Upper lobe of right lung (tissue), 1 donor: Measurements from ENCODE around the gene DHCR24. TPM values are rescaled to one million over a fixed set of nuclear protein-coding genes. Genes with fewer than 3 reads are reported as not detected.
A peak's percentile ranks its signal among the peaks of the same experiment; 100 is the strongest.
"Not testable (repeated sequence)": the region's sequence is repeated elsewhere in the genome, so short reads cannot be mapped to it uniquely, and the experiment has no call there.

ENCODE experiments used
- ATAC-seq: fragments of 200-7000 bp; cut with Tn5 transposase; one replicate; pipeline ENCODE4 v1.9.1; 2020; ENCODE audit warnings: mild to moderate bottlenecking, moderate library complexity
- DNase-seq: peaks from one replicate; pipeline ENCODE4 v3.0.0-alpha.2; 2020
- H3K27ac ChIP-seq: fragments of 200-600 bp; one replicate; pipeline ENCODE4 v1.8.0; 2022
- H3K27me3 ChIP-seq: fragments of 200-600 bp; one replicate; pipeline ENCODE4 v1.8.0; 2022; ENCODE audit warnings: mild to moderate bottlenecking
- H3K36me3 ChIP-seq: fragments of 200-600 bp; one replicate; pipeline ENCODE4 v1.8.0; 2022
- H3K4me1 ChIP-seq: fragments of 200-600 bp; one replicate; pipeline ENCODE4 v1.8.0; 2022
- H3K4me3 ChIP-seq: fragments of 200-600 bp; one replicate; pipeline ENCODE4 v1.8.0; 2022; ENCODE audit warnings: mild to moderate bottlenecking
- H3K9me3 ChIP-seq: fragments of 200-600 bp; one replicate; pipeline ENCODE4 v1.8.0; 2022
- intact Hi-C: fragments of 100-400 bp; cut with DNase I; formaldehyde crosslinking; loops from one replicate; pipeline ENCODE4 v1.11.0; 2022
- long read RNA-seq: library from polyadenylated mRNA; unstranded; transcript quantifications from one replicate; pipeline ENCODE4 v2.0.0, GENCODE V29; 2021
- total RNA-seq: library from RNA; stranded (reverse); fragmentation: NEBNext Ultra II Directional; extraction: Animal tissue kit (Norgen Biotek cat#: 25700); gene quantifications from one replicate; pipeline ENCODE4 v1.2.1, GENCODE V29; 2021
- TF ChIP-seq, protein P1 (sequence below): fragments of 200-600 bp; IDR thresholded peaks from one replicate; pipeline ENCODE4 v1.8.0; 2022; ENCODE audit warnings: antibody characterized with exemption
- donor health status: DM: no; HTN: yes; CAD: no; lungs with severe emphysema.

The DHCR24 gene, protein sequence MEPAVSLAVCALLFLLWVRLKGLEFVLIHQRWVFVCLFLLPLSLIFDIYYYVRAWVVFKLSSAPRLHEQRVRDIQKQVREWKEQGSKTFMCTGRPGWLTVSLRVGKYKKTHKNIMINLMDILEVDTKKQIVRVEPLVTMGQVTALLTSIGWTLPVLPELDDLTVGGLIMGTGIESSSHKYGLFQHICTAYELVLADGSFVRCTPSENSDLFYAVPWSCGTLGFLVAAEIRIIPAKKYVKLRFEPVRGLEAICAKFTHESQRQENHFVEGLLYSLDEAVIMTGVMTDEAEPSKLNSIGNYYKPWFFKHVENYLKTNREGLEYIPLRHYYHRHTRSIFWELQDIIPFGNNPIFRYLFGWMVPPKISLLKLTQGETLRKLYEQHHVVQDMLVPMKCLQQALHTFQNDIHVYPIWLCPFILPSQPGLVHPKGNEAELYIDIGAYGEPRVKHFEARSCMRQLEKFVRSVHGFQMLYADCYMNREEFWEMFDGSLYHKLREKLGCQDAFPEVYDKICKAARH
- 749 TPM for total RNA-seq
- long read RNA-seq, full-length matches to known transcripts, result 740 of 1,238 reads
- long read RNA-seq, partial matches to known transcripts, result 169 of 1,238 reads
- long read RNA-seq, other reads (novel, unspliced or antisense), result 329 of 1,238 reads

DNA sequence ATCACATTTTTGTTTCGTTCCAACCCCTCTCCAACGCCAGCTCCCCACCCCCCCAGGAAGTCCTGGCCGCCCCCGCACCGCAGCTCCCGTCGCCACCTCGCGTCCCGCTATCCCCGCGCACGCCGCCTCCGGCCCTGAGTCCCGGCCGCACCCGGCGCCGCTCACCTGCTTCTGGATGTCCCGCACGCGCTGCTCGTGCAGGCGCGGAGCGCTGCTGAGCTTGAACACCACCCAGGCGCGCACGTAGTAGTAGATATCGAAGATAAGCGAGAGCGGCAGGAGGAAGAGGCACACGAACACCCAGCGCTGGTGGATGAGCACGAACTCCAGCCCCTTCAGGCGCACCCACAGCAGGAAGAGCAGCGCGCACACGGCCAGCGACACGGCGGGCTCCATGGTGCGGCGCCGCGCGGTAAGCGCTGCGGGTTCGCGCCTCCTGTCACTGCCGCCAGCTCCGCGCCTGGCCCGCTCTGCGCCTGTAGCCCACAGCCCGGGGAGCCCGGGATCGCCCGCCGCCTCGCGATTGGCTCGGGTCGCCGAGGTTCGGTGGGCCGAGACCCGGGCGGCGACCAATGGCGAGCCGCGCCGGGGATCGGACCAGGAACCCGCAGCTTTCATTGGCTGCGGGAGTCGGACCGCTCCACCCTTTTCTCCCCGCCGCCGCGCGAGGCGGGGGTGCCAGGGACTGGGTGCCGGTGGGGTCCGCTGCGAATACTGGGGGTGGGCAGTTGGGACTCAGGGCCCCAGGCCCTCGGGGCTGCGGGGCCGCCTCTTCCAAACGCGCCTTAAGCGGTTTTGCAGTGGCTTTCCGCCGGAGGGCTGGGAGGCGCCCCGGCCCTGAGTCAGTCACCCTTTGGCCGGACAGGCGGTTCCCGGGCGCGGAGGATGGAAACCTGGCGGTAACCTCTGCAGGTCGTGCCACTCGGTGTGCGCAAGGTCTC lies at the start of gene DHCR24:
TSS of gene DHCR24 (minus strand) at position 472 of the 941 bp plus-strand sequence. CDS start at position 396, 76 bp downstream.
- peaks cover 16% of the 10 kb centered on the region for H3K4me1 ChIP-seq
- peak within 1 kb of the TSS; percentile 79 for H3K27ac ChIP-seq
- H3K27me3 ChIP-seq, result peaks cover 4% of the 10 kb centered on the region
- H3K36me3 ChIP-seq, result peaks cover 10% of the 10 kb centered on the region
- intact Hi-C loops, result no loop called here
- peak; percentile 92 for ATAC-seq
- H3K4me3 ChIP-seq, result peak within 1 kb of the TSS; percentile 82
- no peaks in the 10 kb centered on the region for H3K9me3 ChIP-seq
- TF ChIP-seq, protein P1, sequence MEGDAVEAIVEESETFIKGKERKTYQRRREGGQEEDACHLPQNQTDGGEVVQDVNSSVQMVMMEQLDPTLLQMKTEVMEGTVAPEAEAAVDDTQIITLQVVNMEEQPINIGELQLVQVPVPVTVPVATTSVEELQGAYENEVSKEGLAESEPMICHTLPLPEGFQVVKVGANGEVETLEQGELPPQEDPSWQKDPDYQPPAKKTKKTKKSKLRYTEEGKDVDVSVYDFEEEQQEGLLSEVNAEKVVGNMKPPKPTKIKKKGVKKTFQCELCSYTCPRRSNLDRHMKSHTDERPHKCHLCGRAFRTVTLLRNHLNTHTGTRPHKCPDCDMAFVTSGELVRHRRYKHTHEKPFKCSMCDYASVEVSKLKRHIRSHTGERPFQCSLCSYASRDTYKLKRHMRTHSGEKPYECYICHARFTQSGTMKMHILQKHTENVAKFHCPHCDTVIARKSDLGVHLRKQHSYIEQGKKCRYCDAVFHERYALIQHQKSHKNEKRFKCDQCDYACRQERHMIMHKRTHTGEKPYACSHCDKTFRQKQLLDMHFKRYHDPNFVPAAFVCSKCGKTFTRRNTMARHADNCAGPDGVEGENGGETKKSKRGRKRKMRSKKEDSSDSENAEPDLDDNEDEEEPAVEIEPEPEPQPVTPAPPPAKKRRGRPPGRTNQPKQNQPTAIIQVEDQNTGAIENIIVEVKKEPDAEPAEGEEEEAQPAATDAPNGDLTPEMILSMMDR, result no peak
- peak; percentile 95 for DNase-seq

DNA sequence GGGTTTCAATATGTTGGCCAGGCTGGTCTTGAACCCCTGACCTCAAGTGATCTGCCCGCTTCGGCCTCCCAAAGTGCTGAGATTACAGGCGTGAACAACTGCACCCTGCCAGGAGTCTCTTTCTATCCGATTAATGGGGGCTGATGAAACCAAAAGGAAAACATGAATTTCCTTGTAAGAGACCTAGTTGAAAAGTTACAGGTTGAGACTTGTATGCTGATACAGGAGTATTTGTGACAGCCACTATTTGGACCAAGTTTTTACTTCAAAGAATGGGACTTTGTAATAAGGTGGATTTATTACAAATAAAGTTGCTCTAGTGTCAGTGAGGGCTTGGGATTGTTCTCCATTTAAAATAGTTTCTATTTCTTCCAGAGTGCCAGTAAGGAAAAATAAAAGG lies 49.8 kb upstream of the DHCR24 start:
- Histone ChIP-seq H3K27ac (no peak overlapping the region), H3K9me3 (no peaks in the 10 kb centered on the region), H3K36me3 (no peaks in the 10 kb centered on the region), H3K4me3 (no peak overlapping the region), H3K27me3 (no peaks in the 10 kb centered on the region), H3K4me1 (no peaks in the 10 kb centered on the region)
- intact Hi-C loops, result no loop called here
- DNase-seq, result no peak
- TF ChIP-seq, protein P1, result no peak
- no peak for ATAC-seq

DNA sequence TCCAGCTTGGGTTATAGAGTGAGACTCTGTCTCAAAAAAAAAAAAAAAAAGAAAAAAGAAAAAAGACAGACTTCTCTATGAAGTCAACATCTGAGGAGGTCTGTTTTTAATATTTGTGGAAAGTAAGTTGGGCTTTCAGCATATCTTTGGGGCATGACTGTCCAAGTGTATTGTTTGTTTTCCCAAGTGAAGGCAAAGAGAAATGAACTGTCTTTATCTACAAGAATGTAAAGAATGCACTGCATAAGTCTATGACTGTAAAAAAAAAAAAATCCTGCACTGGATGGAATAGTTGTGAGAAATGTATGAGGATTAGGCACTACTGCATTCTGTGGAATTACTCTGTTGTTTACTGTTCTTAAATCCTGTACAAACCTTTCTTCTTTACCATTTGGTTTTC lies 47.9 kb upstream of the DHCR24 start:
- no peaks in the 10 kb centered on the region for H3K36me3 ChIP-seq
- intact Hi-C loops, result no loop called here
- no peaks in the 10 kb centered on the region for H3K4me1 ChIP-seq
- DNase-seq, result no peak
- TF ChIP-seq, protein P1, result no peak
- H3K4me3 ChIP-seq, result no peak overlapping the region
- no peaks in the 10 kb centered on the region for H3K27me3 ChIP-seq
- no peak overlapping the region for H3K27ac ChIP-seq
- H3K9me3 ChIP-seq, result no peaks in the 10 kb centered on the region
- peak; percentile 28 for ATAC-seq

DNA sequence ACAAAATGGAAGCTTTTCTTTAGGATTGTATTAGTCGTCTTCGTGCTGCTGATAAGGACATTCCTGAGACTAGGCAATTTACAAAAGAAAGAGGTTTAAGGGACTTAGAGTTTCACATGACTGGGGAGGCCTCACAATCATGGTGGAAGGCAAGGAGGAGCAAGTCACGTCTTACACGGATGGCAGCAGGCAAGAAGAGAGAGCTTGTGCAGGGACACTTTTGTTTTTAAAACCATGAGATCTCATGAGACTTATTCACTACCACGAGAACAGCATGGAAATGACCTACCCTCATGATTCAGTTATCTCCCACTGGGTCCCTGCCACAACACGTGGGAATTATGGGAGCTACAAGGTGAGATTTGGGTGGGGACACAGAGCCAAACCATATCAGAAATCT lies 47.1 kb upstream of the DHCR24 start:
- H3K27me3 ChIP-seq, H3K4me3 ChIP-seq, H3K9me3 ChIP-seq, H3K27ac ChIP-seq, DNase-seq, H3K4me1 ChIP-seq, intact Hi-C loops, H3K36me3 ChIP-seq, ATAC-seq: not testable (repeated sequence)

DNA sequence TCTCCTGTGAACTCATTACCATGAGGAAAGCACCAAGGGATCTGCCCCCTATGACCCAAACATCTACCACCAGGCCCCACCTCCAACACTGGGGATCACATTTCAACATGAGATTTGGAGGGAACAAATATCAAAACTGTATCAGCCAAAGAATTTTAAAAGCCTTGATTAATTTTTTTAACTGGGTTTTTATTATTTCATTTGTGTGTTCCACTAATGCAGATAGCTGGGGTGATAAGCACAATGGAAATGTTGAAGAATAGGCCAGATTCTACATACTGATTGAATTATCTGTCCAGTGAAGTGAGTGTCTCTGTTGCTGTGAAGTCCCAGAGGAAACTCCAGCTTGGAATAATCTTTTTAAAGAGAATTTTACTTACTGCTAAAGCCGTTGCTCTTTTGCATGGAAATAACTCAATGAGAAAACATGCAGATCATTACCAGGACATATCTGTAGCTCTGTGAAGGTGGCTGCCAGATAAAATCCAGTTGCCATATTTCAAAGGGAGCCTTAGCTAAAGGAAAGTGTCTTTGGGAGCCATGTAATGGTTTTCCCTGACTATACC lies 44.4 kb upstream of the DHCR24 start:
- H3K27me3 ChIP-seq, result no peaks in the 10 kb centered on the region
- intact Hi-C loops, result no loop called here
- no peak for ATAC-seq
- H3K9me3 ChIP-seq, result no peaks in the 10 kb centered on the region
- no peaks in the 10 kb centered on the region for H3K36me3 ChIP-seq
- no peak overlapping the region for H3K27ac ChIP-seq
- no peak overlapping the region for H3K4me3 ChIP-seq
- TF ChIP-seq, protein P1, result no peak
- DNase-seq, result no peak
- peaks cover 6% of the 10 kb centered on the region for H3K4me1 ChIP-seq
